HK-2 (cell line): ENCODE data around the gene IPO11.
"Not testable (repeated sequence)": the region's sequence is repeated elsewhere in the genome, so short reads cannot be mapped to it uniquely, and the experiment has no call there.

Experiments
- DNase-seq: peaks from one replicate; pipeline ENCODE4 v3.0.0-alpha.2; 2018; ENCODE audit not compliant: unreplicated experiment

IPO11 gene

GRCh38 chr5:62643556-62644451 is 231.2 kb downstream of the IPO11 start:
- DNase-seq, result no peak

- DNase-seq, result no peak
Observed at GRCh38 chr5:62645223-62645622, 232.7 kb downstream of the IPO11 start.

GRCh38 chr5:62647241-62647640 is 234.7 kb downstream of the IPO11 start:
- DNase-seq, result no peak

- no peak for DNase-seq
Observed at GRCh38 chr5:62649025-62649424, 236.5 kb downstream of the IPO11 start.

GRCh38 chr5:62649476-62650113 is 237.0 kb downstream of the IPO11 start:
- no peak for DNase-seq

- DNase-seq, result no peak
Observed at GRCh38 chr5:62650197-62650596, 237.6 kb downstream of the IPO11 start.

GRCh38 chr5:62652225-62652624 is 239.7 kb downstream of the IPO11 start:
- no peak for DNase-seq

- DNase-seq, result no peak
Observed at GRCh38 chr5:62653001-62653863, 240.7 kb downstream of the IPO11 start.

- DNase-seq, result no peak
Observed at GRCh38 chr5:62653864-62654575, 241.5 kb downstream of the IPO11 start.

- not testable (repeated sequence) for DNase-seq
Observed at GRCh38 chr5:62657772-62658171, 245.2 kb downstream of the IPO11 start.

GRCh38 chr5:62661126-62661525 is 248.6 kb downstream of the IPO11 start:
- DNase-seq, result no peak

GRCh38 chr5:62662521-62662920 is 250.0 kb downstream of the IPO11 start:
- DNase-seq, result no peak

GRCh38 chr5:62671479-62671878 is 258.9 kb downstream of the IPO11 start:
- no peak for DNase-seq

- DNase-seq, result not testable (repeated sequence)
Observed at GRCh38 chr5:62676596-62676995, 264.0 kb downstream of the IPO11 start.
